Astrocyte of the hippocampus (primary cell): ENCODE results near the gene UFD1.
A peak's percentile ranks its signal among the peaks of the same experiment; 100 is the strongest.
"Not testable (repeated sequence)": the region's sequence is repeated elsewhere in the genome, so short reads cannot be mapped to it uniquely, and the experiment has no call there.

Experiments used
- DNase-seq: peaks from one replicate; pipeline ENCODE4 v3.0.0; 2011; ENCODE audit warnings: low read depth, low spot score

The UFD1 gene

DNA sequence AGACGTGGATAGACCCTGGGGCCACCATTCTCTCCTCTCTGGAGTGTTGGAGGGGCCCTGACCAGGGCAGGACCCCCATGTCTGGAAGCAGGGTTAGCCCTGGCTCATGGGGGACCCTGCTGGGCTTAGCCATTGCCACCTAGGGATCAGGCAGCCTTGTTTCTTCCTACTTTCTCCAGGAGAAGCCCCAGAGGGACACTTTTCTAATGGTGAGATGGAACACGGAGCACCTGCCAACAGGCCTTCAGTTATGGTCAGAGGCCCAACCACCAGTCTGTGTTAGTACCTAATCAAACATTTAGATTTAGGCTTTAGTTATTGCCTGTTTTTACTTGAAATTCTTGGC lies 29.6 kb downstream of the UFD1 start:
- DNase-seq: no peak

GRCh38 chr22:19448739-19449421 lies 30.1 kb downstream of the UFD1 start:
- DNase-seq: no peak

GRCh38 chr22:19448076-19448607 lies 30.9 kb downstream of the UFD1 start:
- peak; percentile 59 for DNase-seq

DNA sequence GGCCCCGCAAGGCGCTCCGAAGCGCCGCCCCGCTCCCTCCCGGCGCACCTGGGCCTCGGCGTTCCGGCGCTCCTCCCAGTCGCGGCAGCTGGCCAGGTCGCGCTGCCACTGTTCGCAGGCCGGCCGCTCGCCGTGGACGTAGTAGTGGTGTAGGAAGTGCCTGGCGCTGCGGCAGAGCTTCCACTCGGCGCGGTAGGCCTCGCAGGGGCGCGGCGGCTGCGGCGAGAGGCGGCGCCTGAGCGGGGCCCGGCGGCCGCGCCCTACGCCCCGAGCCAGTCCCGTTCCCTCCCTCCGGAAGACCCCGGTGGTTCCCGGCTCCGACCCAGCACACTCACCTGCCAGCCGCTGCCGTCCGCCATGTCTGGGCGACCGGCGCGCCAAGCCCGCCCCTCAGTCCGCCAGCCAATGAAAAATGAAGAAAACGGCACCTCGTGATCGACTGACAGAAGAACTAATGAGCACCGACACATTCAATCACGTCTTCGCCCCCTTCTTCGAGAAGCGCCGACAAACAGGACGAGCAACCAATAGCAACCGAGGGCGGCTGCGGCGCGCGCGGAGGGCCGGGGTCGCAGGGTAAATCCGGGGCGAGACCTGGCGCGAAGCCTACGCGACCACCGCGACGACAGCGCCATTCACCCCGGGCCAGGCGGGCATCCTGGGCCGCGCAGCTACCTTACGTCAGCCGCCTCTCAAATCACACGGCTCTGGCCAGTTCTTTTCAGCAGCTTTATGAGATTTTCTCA lies 31.5 kb downstream of the UFD1 start, which contains the start of gene C22orf39:
Gene C22orf39, minus strand, starts transcription at position 382 of the 746 bp plus-strand sequence. Its CDS starts 23 bp downstream, at position 359.
- peak; percentile 96 for DNase-seq

- DNase-seq: no peak
These were observed 32.2 kb downstream of the UFD1 start for GRCh38 chr22:19446603-19447329.

GRCh38 chr22:19445279-19445982 lies 33.6 kb downstream of the UFD1 start:
- DNase-seq: not testable (repeated sequence)

- DNase-seq: no peak
These were observed 35.3 kb downstream of the UFD1 start for GRCh38 chr22:19443544-19444211.

DNA sequence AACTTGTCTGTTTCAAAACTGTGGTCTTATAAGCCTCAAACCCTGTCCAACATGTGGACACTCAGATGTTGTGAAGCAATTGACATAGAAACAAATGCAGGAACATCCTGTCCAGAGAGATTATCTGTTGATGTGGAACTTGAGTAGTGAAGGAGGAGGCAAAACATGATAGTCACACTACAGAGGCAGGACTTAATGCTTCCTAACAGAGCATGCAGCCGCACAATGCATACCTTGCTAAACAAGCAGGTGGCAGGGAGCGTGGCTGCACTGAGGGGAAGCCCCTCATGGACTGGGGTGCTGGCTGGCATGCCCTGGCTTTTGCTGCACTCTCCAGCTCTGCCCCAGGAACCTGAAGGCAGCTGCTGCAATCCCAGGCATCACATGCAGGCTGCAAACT lies 36.8 kb downstream of the UFD1 start:
- no peak for DNase-seq

- DNase-seq: no peak
These were observed 38.4 kb downstream of the UFD1 start for GRCh38 chr22:19440411-19441195.

GRCh38 chr22:19438298-19438697 lies 40.7 kb downstream of the UFD1 start:
- DNase-seq: no peak

GRCh38 chr22:19436444-19437161 lies 42.4 kb downstream of the UFD1 start:
- DNase-seq: not testable (repeated sequence)

DNA sequence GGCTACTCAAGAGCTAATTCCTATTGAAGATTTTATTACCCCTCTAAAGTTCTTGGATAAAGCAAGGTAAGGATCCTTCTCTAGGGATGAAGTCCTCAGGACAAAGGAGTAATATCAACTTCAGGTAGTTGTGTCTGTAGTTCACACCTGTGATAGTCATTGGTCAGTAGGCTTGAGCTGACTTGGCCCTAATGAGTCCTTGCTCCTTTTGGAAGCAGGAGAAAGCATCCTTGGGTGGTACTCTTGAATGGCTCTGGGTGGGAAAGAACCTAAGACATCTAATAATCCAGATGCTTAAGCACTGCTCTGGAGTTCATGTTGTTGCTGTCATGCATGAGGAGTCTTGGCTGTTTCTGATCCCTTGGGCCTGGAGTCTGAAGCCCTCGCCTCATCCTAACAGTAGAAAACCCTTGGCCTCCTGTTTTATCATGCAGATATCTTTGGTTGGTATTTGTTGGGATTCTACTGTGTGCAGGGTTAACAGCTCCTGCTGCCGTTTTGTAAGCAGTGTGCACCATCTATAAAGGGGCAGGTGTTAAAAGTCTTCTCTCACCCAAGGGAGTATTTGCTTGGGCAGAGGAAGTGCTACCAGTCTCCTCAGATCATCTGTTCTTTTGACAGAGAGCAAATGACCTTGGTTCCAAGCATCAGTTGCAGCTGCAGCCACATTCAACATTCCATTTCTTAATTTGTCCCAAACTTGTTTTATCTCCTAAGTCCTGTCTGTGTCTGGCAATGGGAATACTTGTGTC lies 44.0 kb downstream of the UFD1 start:
- no peak for DNase-seq

DNA sequence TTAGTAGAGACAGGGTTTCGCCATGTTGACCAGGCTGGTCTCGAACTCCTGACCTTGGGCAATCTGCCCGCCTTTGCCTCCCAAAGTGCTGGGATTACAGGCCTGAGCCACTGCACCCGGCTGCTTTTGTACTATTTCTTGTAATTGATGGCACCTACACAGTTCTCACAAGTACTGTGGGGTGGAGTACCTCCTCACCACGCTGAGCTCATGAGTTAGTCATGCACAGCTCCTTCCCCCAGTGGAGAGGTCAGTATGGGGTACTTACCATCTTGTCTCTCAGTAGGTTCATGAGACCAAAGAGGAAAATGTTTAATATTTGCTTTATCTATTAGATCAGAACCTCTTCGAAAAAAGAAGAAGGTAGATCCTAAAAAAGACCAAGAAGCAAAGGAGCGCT lies 44.6 kb downstream of the UFD1 start:
- DNase-seq: no peak

DNA sequence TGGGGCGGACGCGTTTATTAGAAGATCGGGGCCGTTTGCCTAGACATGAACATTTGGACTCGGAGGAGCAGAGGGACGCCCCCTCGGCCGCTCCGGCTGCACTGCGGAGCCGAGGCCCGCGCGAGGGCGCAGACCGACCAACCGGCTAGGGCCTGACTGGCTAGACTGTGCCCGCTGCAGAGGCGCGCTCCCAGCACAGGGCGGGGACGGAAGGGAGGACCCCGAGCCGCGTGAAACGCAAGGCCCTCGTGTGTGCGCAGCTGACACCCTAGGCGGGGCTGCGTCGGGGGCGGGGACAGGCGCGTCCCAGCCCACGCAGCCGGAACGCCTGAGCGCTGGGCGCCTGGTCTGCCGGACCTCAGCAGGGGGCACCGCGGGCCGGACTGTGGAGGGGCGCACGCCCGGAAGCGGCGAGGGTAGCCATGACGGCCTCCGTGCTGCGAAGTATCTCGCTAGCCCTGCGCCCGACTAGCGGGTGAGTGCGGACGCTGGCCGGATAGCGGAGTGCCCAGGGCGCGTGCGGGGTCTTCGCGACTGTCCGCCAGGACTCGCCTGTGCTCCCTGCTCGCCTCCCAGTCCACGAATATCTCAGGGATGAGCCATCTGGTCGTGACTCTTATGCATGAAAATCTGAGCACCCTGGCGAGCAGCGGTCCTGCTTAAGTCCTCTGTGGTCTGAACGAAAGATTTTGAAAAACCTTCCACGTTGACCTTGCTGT lies 46.7 kb downstream of the UFD1 start, which contains the start of gene MRPL40:
Gene MRPL40, plus strand, starts transcription at position 413 of the 719 bp plus-strand sequence. Its CDS starts 10 bp downstream, at position 423.
- DNase-seq: peak; percentile 98

GRCh38 chr22:19431649-19432132 lies 47.3 kb downstream of the UFD1 start, which contains the start of gene HIRA:
HIRA (minus strand) TSS chr22:19431733; CDS start chr22:19431476, 257 bp downstream.
- DNase-seq: peak; percentile 91

DNA sequence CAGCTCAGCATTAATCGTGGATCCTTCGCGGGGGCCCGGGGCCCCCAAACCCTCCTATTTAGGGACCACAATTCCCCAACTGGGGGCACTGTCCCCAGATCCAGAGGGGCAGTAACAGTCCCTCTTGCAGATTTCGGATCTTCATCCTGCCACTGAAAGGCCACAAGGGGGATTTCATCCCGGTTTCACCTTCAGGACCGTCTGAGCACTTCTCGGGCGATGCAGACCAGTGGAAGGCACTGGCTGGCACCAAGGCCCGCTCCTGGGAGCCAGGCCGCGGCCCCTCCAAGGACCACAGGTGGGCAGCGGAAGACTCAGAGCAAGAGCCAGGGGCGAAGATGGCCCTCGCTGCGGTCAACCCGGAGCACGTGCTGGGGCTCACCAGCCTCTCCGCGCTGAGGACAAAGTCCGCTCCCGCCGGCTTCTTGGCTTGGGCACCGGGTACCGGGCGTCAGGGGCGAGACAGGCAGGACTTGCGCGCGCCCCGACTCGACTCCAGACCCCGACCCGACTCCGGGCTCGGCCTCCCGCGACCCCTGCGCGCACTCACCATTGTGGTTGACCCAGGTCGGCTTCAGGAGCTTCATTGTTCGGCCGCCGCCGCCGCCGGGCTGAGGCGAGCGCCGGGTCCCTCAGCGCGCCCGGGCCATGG lies 48.0 kb downstream of the UFD1 start:
- DNase-seq: peak; percentile 55
